ENCODE data around the gene GCAT.
"Not testable (repeated sequence)": the region's sequence is repeated elsewhere in the genome, so short reads cannot be mapped to it uniquely, and the experiment has no call there.

GCAT gene

GRCh38 chr22:37784829-37785495 lies 22.8 kb upstream of the GCAT start:
- DNase-seq, result no peak

GRCh38 chr22:37790234-37790633 lies 17.5 kb upstream of the GCAT start:
- no peak for DNase-seq

- no peak for DNase-seq
Observed at GRCh38 chr22:37792494-37792893, 15.2 kb upstream of the GCAT start.

GRCh38 chr22:37794376-37794775 lies 13.4 kb upstream of the GCAT start:
- no peak for DNase-seq

GRCh38 chr22:37796079-37796478 lies 11.7 kb upstream of the GCAT start:
- DNase-seq, result no peak

- DNase-seq, result not testable (repeated sequence)
Observed at GRCh38 chr22:37797259-37797658, 10.5 kb upstream of the GCAT start.

- no peak for DNase-seq
Observed at GRCh38 chr22:37797874-37798500, 9.7 kb upstream of the GCAT start.

- DNase-seq, result not testable (repeated sequence)
Observed at GRCh38 chr22:37799979-37800378, 7.8 kb upstream of the GCAT start.

- no peak for DNase-seq
Observed at GRCh38 chr22:37801946-37802309, 5.8 kb upstream of the GCAT start.

- DNase-seq, result peak; percentile 53
Observed at GRCh38 chr22:37802310-37803194, 5.2 kb upstream of the GCAT start.

GRCh38 chr22:37803195-37803638 lies 4.5 kb upstream of the GCAT start:
- DNase-seq, result no peak

GRCh38 chr22:37803639-37804351 lies 3.9 kb upstream of the GCAT start:
- no peak for DNase-seq

GRCh38 chr22:37804352-37804880 lies 3.3 kb upstream of the GCAT start:
- no peak for DNase-seq

GRCh38 chr22:37804881-37805809 lies 2.6 kb upstream of the GCAT start:
- DNase-seq, result peak; percentile 88

- DNase-seq, result no peak
Observed at GRCh38 chr22:37805810-37806277, 1.9 kb upstream of the GCAT start.

- DNase-seq, result peak; percentile 46
Observed at GRCh38 chr22:37806409-37807333, 1.1 kb upstream of the GCAT start.

- DNase-seq, result no peak
Observed at GRCh38 chr22:37808294-37808657, 542 bp downstream of the GCAT start.

- DNase-seq, result no peak
Observed at GRCh38 chr22:37809672-37810333, 2.1 kb downstream of the GCAT start.

- DNase-seq, result no peak
Observed at GRCh38 chr22:37811867-37812266, 4.1 kb downstream of the GCAT start.
